OCI-LY3 (cell line): ENCODE measurements around the gene CHRM1.
"Not testable (repeated sequence)": the region's sequence is repeated elsewhere in the genome, so short reads cannot be mapped to it uniquely, and the experiment has no call there.

ENCODE experiments used
- H2AFZ ChIP-seq: fragments of 200-600, 300-600 bp; shearing (Covaris generic); 2 replicates; pipeline ENCODE4 v1.6.0; 2014; ENCODE audit warnings: antibody characterized with exemption, low read depth, low read length
- H3K27ac ChIP-seq: fragments of 200-600, 300-600 bp; sonication (generic); 2 replicates; pipeline ENCODE4 v1.5.1; 2014; ENCODE audit warnings: mild to moderate bottlenecking, low read length, moderate library complexity, mixed read lengths
- H3K27me3 ChIP-seq: fragments of 200-600, 300-600 bp; sonication (generic); 2 replicates; pipeline ENCODE4 v1.6.1; 2014; ENCODE audit warnings: low read depth, low read length, mixed read lengths
- H3K36me3 ChIP-seq: fragments of 200-600, 300-600 bp; sonication (generic); replicated peaks from 2 replicates; pipeline ENCODE3; 2014; ENCODE audit warnings: low read depth, low read length, mixed read lengths
- H3K4me1 ChIP-seq: fragments of 300-600, 200-600 bp; sonication (generic); 2 replicates; pipeline ENCODE4 v1.6.1; 2014; ENCODE audit warnings: low read length, mixed read lengths
- H3K4me2 ChIP-seq: fragments of 200-600, 300-600 bp; sonication (generic); 2 replicates; pipeline ENCODE4 v1.6.1; 2014; ENCODE audit warnings: low read length, mixed read lengths
- H3K4me3 ChIP-seq: fragments of 300-600, 200-600 bp; sonication (generic); 2 replicates; pipeline ENCODE4 v1.5.1; 2014; ENCODE audit warnings: antibody characterized with exemption, mild to moderate bottlenecking, low read length, moderate library complexity
- H3K79me2 ChIP-seq: fragments of 300-600, 200-600 bp; shearing (Covaris generic); 2 replicates; pipeline ENCODE4 v1.6.1; 2014; ENCODE audit warnings: mild to moderate bottlenecking, low read length, mixed read lengths
- H3K9ac ChIP-seq: fragments of 300-600, 200-600 bp; shearing (Covaris generic); 2 replicates; pipeline ENCODE4 v1.6.0; 2014; ENCODE audit warnings: mild to moderate bottlenecking, low read length, moderate library complexity
- H3K9me3 ChIP-seq: fragments of 200-600, 300-600 bp; shearing (Covaris generic); 2 replicates; pipeline ENCODE4 v1.6.1; 2014; ENCODE audit warnings: low read length, mixed read lengths; ENCODE audit not compliant: insufficient read depth
- H4K20me1 ChIP-seq: fragments of 200-600, 300-600 bp; sonication (generic); 2 replicates; pipeline ENCODE4 v1.6.1; 2016; ENCODE audit warnings: low read length, mixed read lengths; ENCODE audit not compliant: insufficient read depth
- EZH2phosphoT487 ChIP-seq: fragments of 200-600 bp; shearing (Covaris generic); IDR thresholded peaks from 2 replicates; pipeline ENCODE4 v1.6.1; 2018; ENCODE audit warnings: antibody characterized with exemption, mixed run types, low read depth
- TF ChIP-seq, protein P1 (sequence below): fragments of 200-600, 300-600 bp; sonication (generic); IDR thresholded peaks from 2 replicates; pipeline ENCODE4 v1.5.1; 2014; ENCODE audit warnings: antibody characterized with exemption, low read length, low read depth

CHRM1 gene

DNA sequence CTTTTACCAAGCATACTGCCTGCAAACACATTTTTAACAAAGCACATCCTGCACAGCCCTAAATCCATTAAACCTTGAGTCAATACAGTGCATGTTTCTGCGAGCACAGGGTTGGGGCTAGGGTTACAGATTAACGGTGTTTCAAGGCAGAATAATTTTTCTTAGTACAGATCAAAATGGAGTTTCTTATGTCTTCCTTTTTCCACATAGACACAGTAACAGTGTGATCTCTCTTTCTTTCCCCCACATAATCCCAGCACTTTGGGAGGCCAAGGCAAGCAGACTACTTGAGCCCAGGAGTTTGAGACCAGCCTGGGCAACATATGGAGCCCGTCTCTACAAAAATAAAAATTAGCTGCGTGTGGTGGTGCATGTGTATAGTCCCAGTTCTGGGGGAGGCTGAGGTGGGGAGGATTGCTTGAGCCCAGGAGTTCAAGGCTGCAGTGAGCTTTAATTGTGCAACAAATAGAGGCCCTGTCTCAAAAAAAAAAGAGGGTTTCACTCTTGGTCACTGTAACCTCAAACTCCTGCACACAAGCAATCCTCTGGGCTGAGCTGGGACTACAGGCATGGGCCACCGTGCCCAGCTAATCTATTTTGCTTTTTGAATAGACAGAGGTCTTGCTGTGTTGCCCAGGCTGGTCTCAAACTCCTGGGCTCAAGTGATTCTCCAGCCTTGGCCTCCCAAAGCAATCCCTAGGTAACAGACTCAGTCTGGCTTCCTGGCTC is 60.2 kb downstream of the CHRM1 start:
- H3K4me3 ChIP-seq, result no peak overlapping the region
- H3K9ac ChIP-seq, result no peak overlapping the region
- H3K9me3 ChIP-seq, result no peaks in the 10 kb centered on the region

DNA sequence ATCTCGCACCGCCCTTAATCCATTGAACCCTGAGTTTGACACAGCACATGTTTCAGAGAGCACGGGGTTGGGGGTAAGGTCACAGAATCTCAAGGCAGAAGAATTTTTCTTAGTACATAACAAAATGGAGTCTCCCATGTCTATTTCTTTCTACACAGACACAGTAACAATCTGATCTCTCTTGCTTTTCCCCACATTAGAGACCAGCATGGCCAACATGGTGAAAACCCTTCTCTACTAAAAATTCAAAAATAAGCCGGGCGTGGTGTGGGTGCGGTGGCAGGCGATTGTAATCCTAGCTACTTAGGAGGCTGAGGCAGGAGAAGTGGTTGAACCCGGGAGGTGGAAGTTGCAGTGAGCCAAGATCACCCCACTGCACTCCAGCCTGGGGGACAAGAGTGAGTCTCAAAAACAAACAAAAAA is 61.9 kb downstream of the CHRM1 start:
- not testable (repeated sequence) for H3K4me2 ChIP-seq, H3K4me3 ChIP-seq, H2AFZ ChIP-seq, H3K9ac ChIP-seq, H3K9me3 ChIP-seq, H3K27me3 ChIP-seq, H3K27ac ChIP-seq
- Histone ChIP-seq H3K36me3 (peaks cover 38% of the 10 kb centered on the region), H3K79me2 (peaks cover 100% of the 10 kb centered on the region), H4K20me1 (peaks cover 27% of the 10 kb centered on the region), H3K4me1 (peaks cover 51% of the 10 kb centered on the region)

More for the DNA sequence above, 60.2 kb downstream of the CHRM1 start:
- peaks cover 100% of the 10 kb centered on the region for H3K79me2 ChIP-seq
- peaks cover 30% of the 10 kb centered on the region for H4K20me1 ChIP-seq
- no peak for TF ChIP-seq EZH2phosphoT487
- TF ChIP-seq, protein P1, sequence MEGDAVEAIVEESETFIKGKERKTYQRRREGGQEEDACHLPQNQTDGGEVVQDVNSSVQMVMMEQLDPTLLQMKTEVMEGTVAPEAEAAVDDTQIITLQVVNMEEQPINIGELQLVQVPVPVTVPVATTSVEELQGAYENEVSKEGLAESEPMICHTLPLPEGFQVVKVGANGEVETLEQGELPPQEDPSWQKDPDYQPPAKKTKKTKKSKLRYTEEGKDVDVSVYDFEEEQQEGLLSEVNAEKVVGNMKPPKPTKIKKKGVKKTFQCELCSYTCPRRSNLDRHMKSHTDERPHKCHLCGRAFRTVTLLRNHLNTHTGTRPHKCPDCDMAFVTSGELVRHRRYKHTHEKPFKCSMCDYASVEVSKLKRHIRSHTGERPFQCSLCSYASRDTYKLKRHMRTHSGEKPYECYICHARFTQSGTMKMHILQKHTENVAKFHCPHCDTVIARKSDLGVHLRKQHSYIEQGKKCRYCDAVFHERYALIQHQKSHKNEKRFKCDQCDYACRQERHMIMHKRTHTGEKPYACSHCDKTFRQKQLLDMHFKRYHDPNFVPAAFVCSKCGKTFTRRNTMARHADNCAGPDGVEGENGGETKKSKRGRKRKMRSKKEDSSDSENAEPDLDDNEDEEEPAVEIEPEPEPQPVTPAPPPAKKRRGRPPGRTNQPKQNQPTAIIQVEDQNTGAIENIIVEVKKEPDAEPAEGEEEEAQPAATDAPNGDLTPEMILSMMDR, result no peak
- peaks cover 34% of the 10 kb centered on the region for H3K36me3 ChIP-seq
- H3K27me3 ChIP-seq, result no peaks in the 10 kb centered on the region
- peak overlapping the region; percentile 42 for H3K27ac ChIP-seq
- peak overlapping the region; percentile 20; the same call in 1 of the 2 replicates for H3K4me2 ChIP-seq
- peaks cover 47% of the 10 kb centered on the region for H3K4me1 ChIP-seq
- no peak overlapping the region for H2AFZ ChIP-seq
